CD4-positive, alpha-beta T cell treated with Interleukin-4 for 4 hours (primary cell): ENCODE results near the gene RIPPLY3.
"Not testable (repeated sequence)": the region's sequence is repeated elsewhere in the genome, so short reads cannot be mapped to it uniquely, and the experiment has no call there.

ENCODE experiments used
- DNase-seq: peaks from one replicate; pipeline ENCODE4 v3.0.0-alpha.2; 2020

Gene RIPPLY3

DNA sequence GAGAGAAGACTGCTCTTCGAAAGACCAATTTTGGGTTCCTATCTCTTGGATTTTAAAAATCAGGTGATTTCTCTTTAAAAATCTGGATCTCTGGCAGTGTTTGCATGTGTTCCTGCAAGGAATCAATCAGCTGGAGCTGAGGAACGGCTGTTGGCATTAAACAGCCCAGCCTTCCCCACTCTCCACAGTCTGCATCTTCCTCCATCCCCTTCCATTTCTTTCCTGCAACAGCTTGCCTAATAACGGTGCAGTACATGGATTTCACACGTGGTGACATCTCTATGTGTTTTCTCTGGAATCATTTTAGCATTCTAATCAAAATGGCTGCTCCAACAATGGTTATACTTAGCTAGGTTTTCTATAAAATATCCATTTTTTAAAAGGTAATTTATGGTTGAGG is 20.0 kb downstream of the RIPPLY3 start:
- DNase-seq = no peak

DNA sequence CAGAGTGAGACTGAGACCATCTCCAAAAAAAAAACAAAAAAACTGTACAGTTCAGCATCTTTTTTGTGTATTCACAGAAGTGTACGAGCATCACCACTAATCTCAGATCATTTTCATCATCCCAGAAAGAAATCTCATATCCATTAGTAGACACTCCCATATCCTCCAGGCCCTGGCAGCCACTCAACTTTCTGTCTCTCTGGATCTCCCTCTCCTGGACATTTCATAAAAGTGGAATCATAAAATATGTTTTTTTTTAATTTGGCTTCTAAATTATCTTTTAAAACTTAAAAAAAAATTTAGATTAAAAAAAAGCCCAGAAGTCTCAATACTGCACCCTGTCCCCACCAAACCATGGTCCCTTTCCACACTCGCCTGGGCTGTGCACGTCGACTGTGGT is 22.1 kb downstream of the RIPPLY3 start:
- DNase-seq = no peak

DNA sequence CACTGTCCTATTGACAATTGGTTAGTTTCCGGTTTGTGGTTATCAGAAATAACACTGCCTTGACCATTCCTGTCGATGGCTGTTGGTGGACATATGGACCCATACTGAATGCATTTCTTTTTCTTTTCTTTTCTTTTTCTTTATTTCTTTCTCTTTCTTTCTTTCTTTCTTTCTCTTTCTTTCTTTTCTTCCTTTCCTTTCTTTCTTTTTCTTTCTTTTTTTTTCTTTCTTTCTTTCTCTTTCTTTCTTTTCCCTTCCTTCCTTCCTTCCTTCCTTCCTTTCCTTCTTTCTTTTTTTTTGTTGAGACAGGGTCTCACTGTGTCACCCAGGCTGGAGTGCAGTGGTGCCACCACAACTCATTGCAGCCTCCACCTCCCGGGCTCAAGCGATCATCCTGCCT is 24.4 kb downstream of the RIPPLY3 start:
- no peak for DNase-seq

DNA sequence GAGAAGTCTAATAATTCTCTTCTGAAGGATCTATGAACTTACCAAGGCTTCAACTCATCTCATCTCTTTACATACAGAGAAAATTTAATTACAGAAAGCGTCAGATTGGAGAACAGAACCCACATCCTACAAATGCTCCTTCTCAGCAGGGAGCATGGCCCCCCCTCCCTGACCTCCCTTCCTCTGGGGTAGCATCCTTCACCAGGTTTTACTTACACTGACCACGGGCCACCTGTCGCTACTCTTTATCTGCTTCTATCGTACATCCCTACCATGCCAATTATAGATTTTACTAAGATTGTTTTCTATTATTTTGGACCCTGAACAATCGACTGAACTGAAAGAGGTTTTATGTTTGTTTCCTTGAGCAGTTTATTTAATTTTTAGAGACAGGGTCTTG is 25.8 kb downstream of the RIPPLY3 start:
- no peak for DNase-seq

DNA sequence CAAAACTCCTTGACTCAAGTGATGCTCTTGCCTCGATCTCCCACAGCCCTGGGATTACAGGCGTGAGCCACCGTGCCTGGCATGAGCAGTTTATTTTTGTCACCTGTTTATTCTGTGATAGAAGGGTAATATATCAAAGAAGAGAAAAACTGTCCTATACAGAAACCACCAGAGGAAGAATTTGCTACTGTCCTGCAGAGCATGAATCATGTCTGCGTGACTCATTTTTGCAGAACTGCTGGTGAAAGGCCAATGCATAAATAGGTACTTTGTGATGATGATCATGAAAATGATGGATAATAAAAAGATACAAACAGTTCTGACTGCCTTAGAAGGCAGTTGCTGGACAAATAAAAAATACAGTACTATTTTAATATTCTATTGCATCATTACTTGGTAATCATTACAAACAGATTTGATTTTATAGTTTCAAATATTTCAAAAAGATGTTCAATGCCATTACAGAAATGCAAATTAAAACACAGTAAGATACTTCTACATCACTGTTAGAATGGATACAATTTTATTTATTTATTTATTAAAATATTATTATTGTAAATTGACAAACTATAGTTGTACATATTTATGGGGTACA is 26.5 kb downstream of the RIPPLY3 start:
- no peak for DNase-seq

DNA sequence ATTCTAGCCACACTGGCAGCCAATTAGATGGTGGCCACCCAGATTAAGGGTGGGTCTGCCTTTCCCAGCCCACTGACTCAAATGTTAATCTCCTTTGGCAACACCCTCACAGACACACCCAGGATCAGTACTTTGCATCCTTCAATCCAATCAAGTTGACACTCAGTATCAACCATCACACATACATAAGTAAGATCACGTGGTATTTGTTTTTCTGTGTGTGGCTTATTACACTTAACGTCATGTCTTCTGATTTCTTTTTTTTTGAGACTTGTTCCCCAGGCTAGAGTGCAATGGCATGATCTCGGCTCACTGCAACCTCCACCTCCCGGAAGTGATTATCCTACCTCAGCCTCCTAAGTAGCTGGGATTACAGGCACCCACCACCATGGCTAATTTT is 27.9 kb downstream of the RIPPLY3 start:
- not testable (repeated sequence) for DNase-seq

DNA sequence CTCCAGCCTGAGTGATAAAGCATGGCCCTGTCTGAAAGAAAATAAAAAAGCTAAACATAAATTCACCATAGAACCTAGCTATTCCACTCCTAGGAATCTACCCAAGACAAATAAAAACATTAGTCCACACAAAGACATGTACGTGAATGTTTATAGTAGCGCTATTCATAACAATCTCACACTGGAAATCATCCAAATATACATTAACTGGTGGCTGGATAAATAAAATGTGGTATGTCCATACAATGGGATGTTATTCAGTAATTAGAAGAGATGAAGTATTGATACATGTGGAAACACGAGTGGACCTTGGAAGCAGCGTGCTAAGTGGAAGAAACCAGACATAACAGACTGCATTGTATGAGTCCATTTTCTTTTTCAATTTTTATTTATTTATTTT is 29.7 kb downstream of the RIPPLY3 start:
- DNase-seq = no peak

DNA sequence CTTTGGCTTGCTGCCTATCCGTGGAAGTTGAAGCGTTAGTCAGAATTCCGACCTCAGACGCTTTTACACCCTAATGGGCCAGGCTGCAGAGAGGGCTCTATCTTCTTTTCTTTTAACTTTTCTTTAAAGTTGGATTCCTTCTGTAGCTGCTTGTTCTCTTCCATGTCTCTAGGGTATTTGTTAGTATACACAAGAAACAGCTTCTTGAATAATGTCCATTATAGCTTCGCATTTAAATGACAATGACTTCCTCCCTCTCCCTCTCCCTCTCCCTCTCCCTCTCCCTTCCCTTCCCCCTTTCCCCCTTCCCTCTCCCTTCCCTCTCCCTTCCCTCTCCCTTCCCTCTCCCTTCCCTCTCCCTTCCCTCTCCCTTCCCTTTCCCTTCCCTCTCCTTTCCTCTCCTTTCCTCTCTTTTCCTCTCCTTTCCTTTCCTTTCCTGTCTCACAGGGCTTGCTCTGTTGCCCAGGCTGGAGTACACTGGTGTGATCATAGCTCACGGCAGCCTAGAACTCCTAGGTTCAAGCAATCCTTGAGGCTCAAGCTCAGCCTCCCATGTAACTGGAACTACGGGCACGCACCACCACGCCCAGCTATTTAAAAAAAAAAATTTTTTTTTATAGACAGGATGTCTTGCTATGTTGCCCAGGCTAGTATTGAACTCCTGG is 33.0 kb downstream of the RIPPLY3 start:
- no peak for DNase-seq

DNA sequence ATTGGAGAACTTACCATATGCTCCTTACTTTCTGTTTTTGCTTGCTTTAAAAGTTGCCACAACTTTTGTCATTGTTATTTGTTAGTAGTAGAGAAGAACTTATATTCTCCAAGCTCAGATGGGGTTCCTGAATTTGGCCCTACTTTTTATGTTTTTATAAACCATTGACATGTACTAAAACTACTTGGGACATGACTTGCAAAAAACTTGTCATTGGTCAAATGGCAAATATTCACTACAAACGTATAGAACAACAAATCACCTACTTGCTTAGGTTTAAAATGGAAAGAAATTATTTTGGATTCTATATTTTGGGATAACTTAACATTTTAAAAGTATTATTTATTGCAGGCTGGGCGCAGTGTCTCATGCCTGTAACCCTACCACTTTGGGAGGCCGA is 33.7 kb downstream of the RIPPLY3 start:
- DNase-seq = no peak

DNA sequence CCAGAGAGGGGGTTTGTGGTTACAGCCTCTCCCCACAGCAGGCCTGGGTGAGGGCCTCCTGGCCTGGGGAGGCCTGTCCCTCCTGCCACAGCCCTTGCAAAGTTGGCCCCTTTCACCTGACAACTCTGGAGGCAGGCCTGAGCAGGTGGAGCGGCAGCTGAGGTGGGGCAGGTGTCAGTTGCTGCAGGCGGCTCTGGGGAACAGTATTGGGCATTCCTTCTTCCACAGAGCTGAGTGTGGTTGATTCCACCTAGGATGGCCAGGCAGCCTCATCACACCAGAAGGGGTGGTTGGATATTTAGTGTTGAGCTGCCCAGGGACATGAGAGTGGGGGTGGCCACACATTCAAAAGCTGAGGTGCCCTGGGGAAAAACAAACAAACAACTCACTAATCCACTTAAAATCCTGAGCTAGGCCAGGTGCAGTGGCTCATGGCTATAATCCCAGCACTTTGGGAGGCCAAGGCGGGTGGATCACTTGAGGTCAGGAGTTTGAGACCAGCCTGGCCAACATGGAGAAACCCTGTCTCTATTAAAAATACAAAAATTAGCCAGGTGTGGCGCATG is 35.3 kb downstream of the RIPPLY3 start:
- DNase-seq = no peak

DNA sequence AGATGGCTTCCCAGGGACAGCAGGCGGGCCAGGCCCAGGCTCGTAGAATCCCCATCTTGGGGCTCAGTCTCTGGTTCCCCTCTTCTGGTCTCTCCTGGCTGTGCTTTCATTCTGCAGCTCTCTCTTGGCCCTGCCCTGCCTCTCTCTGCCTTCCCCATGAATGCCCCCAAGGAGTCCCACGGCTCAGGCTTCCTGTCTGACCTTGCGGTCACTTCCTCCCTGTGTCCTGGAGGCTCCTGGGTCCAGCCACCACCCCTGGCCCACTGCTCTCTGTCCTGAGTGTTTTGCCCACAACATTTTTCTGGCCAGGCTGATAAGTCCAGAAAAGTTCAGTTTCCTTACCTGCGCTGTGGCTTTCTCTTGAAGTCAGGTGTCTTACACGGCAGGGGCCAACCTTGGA is 37.3 kb downstream of the RIPPLY3 start:
- DNase-seq = no peak

DNA sequence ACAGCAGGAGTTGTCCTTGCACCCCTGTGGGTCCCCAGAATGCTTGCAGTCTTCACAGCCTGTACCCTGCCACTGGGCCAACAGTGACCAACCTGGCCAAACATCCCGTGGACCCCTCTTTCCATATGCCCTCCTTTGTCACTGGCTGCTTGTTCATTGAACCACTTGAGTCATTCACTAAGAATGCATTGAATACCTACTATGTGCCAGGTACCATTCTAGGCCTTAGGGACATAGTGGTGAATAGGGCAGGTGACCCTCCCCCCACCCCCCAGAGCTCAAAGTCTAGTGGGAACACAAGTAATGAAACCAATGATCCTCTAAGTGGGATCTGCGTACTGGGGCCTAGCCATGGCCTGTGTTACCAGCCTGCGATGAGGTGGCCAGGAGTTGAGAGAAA is 38.1 kb downstream of the RIPPLY3 start:
- DNase-seq = no peak

DNA sequence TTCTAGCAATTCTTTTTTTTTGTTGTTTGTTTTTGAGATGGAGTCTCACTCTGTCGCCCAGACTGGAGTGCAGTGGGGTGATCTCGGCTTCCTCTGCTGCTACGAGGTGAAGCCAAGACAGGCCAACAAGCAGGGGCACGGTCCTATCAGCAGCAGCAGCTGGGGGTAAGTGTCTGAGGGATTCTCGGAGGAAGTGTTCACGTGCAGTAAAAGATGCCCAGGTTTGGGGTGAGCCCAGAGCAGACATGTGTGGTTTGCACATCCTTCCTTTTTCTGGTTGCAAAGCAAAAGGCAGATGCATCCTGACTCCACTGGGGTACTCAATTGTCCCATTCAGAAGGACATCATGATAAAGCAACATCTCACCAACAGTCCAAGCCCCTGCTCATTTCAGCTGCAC is 38.6 kb downstream of the RIPPLY3 start:
- DNase-seq = no peak

DNA sequence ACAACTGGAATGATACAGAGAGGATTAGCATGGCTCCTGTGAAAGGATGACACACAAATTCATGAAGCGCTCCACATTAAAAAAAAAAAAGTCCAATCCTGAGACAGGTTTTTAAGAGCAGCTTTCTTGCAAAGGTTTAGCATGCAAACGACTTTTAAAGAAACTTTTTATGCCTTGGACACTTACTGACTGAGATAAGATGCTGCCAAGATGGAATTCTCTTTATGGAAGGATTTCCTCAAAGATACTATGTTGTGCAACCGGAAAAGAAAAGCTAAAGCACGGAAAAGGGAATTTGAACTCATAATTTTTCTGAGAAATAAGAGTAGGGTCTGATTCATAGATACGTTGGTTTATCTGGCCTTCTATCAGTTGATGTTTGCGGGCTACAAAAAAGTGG is 39.1 kb downstream of the RIPPLY3 start:
- no peak for DNase-seq

DNA sequence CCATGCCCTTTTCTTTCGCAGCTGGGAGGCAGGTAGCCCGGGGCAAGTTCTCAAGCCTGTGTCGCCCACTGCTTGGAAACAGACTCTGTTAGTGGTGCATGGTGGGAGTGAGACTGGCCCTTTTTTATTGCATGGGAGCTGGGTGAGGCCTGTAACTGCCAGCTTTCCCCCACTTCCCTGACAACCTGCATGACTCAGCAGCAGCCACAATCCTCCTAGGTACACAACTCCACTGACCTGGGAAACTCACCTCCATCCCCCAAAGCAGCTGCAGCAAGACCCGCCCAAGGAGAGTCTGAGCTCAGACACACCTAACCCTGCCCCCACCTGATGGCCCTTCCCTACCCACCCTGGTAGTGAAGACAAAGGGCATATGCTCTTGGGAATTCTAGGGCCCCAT is 40.6 kb downstream of the RIPPLY3 start:
- DNase-seq = no peak

DNA sequence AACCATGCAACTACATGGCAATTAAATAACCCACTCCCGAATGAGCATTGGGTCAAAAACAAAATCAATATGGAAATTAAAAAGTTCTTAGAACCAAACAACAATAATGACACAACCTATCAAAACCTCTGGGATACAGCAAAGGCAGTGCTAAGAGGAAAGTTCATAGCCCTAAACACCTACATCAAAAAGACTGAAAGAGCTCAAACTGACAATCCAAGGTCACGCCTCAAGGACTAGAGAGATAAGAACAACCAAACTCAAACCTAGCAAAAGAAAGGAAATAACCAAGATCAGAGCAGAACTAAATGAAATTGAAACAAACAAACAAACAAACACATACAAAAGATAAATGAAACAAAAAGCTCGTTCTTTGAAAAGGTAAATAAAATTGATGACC is 43.2 kb downstream of the RIPPLY3 start:
- not testable (repeated sequence) for DNase-seq

DNA sequence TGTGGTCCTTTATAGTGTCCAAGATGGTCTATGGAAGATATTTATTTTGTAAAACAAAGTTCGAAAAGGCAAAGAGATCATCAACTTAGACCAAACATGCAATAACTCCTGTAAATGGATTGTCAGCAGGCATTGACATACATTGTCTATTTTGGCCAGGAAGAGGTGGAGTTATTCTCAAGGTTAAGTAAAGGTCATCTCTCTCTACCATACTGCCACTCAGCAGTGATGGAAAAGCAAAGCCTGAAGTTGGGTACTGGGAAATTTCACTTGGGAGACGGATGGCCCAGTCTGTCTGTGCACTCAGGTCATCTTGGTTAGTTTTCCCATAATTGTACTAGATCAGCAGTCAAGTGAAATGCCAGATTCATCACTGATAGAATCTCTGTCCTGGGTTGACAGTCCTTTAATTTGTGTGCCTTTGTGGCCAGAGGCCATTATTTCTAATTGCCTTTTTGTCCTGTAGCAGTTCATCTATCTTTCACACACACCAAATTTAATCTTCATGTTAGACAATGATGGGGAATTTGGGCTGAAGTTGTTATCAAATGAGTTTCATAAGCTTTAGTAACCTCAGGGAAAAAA is 48.9 kb downstream of the RIPPLY3 start:
- DNase-seq = no peak

DNA sequence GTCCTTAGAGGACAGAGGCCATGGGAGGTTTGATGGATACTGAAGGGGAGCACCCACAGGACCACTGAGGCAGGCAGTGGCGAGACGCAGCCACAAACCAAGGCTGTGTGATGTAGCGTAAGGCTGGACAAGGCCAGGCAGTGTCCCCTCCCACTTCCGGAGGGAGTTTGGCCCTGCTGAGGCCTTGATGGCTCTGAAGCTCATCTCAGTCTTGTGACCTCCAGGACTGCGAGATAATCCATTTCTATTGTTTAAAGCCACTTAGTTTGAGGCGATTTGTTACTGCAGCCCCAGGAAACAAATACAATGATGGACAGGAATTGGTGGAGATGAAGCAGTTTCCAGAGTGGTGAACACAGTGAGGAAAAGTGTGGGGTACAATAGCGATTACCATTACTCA is 51.1 kb downstream of the RIPPLY3 start:
- no peak for DNase-seq

DNA sequence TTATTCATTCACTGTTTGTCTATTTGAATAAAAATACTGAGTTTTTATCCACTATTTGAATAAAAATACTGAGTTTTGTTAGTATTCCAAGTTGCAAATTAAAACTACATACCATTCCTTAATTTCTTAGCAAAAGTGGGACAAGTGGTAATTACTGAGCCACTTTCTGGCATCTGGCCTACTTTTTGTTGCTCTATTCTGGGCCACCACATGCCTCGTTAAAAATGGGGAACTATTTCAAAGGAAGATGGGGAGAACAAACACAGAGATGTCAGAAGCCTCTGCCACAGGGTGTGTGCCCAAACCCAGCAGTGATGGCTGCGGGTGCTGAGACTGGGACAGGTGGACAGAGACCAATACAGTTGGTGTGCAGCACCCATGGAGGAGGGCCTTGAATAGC is 51.8 kb downstream of the RIPPLY3 start:
- no peak for DNase-seq

DNA sequence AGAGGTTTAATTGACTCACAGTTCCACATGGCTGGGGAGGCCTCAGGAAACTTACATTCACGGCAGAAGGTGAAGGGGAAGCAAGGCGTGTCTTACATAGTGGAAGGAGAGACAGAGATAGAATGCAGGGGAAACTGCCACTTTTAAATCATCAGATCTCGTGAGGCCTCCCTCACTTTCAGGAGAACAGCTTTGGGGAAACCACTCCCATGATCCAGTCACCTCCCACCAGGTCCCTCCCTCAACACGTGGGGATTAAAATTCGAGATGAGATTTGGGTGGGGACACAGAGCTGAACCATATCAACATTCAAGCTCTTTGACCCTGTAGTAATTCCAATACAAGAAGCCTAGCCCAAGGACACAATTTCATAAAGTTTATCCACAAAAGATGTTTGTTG is 52.7 kb downstream of the RIPPLY3 start:
- no peak for DNase-seq

DNA sequence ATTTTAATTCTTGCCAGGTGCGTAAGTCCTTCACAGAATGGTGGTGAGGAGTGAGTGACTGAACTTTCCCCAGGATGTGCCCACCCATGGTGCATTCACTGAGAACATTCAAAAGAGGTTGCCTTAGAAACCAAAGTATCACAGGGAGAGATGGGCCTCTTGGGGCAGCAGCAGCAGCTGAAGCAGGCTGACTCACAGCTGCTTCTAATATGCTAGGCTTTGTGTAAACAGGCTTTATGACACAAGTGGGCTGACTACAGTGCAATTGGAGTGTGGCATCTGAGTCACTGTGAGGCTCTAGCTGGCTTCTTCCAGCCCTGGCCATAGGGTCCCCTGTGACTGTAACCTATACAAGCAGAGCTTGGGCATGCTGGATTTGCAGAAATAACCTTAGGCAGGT is 53.8 kb downstream of the RIPPLY3 start:
- DNase-seq = no peak

DNA sequence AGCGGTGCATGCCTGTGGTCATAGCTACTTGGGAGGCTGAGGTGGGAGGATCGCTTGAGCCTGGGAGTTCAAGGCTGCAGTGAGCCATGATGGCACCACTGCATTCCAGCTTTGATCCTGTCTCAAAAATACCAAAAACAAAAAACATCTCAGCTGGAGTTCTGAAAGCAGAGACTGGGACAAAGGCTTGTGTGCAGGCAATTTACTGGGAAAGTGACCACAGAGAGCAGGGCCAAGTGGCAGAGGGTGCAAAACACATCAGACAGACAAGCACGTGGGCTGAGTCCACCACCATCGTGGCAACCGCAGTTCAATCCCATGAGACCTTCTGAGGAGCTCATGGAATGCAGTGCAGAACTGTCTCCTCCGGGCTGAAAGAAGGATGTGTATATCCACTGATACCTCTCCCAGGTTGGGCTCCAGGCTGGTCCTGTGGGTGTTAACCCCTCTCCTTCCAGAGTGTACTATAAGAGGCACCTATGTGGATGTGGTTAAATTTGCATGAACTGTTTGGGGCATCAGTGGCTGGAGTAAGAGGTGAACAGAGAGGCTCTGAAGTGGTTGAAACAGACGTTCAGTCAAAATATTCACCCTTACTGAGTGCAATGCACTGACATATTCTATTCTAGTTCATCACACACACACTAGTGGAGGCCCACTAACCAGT is 55.6 kb downstream of the RIPPLY3 start:
- no peak for DNase-seq

DNA sequence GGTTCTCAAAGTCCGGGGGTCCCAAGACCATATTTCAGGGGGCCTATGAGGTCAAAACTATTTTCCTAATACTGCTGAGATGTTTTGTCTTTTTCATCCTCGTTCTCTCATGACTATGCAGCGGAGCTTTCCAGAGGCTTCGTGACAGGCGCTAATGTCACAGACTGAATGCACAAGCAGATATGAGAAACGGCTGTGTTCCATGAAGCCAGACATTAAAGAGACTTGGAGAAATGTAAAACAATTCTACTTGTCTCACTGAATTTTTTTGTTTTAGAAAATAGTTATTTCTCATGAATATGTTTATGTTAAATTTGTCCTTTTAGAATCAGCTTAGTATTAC is 56.1 kb downstream of the RIPPLY3 start:
- DNase-seq = no peak

DNA sequence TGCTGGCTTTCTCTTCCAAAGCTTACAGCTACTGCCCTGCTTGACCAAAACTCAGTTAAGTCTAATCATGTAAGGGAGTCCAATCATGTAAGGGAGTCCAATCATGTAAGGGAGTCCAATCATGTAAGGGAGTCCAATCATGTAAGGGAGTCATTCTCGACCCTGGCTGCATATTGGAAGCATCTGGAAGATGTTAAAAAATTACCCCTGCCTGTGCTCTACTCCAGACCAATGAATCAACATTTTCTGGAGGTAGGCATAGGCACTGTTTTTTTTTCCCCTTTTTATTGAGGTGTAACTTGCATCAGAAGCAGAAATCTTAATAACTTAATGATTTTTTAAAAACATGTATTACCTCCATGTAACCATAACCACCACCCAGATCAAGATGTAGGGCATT is 56.9 kb downstream of the RIPPLY3 start:
- DNase-seq = no peak
